Mesodermal cell (in vitro differentiated cells): ENCODE measurements around the gene EDAR.

ENCODE experiments used
- H3K27ac ChIP-seq: 2 replicates; pipeline ENCODE4 v1.7.0; 2013; ENCODE audit warnings: mild to moderate bottlenecking, low read depth, low read length, moderate library complexity; ENCODE audit not compliant: severe bottlenecking
- H3K36me3 ChIP-seq: 2 replicates; pipeline ENCODE4 v1.7.1; 2013; ENCODE audit warnings: mild to moderate bottlenecking, low read length, moderate library complexity; ENCODE audit not compliant: control insufficient read depth, insufficient read depth
- H3K4me1 ChIP-seq: one replicate; pipeline ENCODE4 v1.7.1; 2013; ENCODE audit warnings: mild to moderate bottlenecking, low read length; ENCODE audit not compliant: insufficient read depth, control insufficient read depth, poor library complexity, severe bottlenecking
- H3K4me3 ChIP-seq: 2 replicates; pipeline ENCODE4 v1.7.0; 2013; ENCODE audit warnings: low read length, control low read depth, mild to moderate bottlenecking; ENCODE audit not compliant: insufficient read depth, poor library complexity, severe bottlenecking; ENCODE audit errors: extremely low read depth
- H3K9me3 ChIP-seq: 2 replicates; pipeline ENCODE4 v1.7.1; 2013; ENCODE audit warnings: mild to moderate bottlenecking, low read length, moderate library complexity; ENCODE audit not compliant: control insufficient read depth
- WGBS, 2 experiments: methylation state at CpG; one replicate each; pipeline ENCODE4 v1.1.5; 2013; ENCODE audit warnings: missing lambda C conversion rate in 2 of 2; ENCODE audit not compliant: insufficient coverage in 2 of 2; 5-methylcytosine and 5-hydroxymethylcytosine counted together

EDAR gene

GRCh38 chr2:108931372-108931771 is 57.6 kb downstream of the EDAR start:
- no peaks in the 10 kb centered on the region for H3K9me3 ChIP-seq
- H3K4me1 ChIP-seq, result no peaks in the 10 kb centered on the region
- H3K27ac ChIP-seq, result no peak overlapping the region
- no CpG with 5 or more reads among the region's 1 CpG for WGBS, 2 experiments
- H3K4me3 ChIP-seq, result no peak overlapping the region
- no peaks in the 10 kb centered on the region for H3K36me3 ChIP-seq

GRCh38 chr2:108929807-108930425 is 59.1 kb downstream of the EDAR start:
- WGBS, 2 experiments, result 96 to 97% methylated on average over 13 to 17 of the region's 17 CpGs
- Histone ChIP-seq H3K9me3 (no peaks in the 10 kb centered on the region), H3K4me1 (no peaks in the 10 kb centered on the region), H3K36me3 (no peaks in the 10 kb centered on the region), H3K27ac (no peak overlapping the region), H3K4me3 (no peak overlapping the region)

GRCh38 chr2:108928660-108929377 is 60.2 kb downstream of the EDAR start:
- Histone ChIP-seq H3K27ac (no peak overlapping the region), H3K4me3 (no peak overlapping the region), H3K4me1 (no peaks in the 10 kb centered on the region), H3K36me3 (no peaks in the 10 kb centered on the region), H3K9me3 (no peaks in the 10 kb centered on the region)
- 91 to 93% methylated on average over 13 to 16 of the region's 17 CpGs for WGBS, 2 experiments

- no peaks in the 10 kb centered on the region for H3K9me3 ChIP-seq
- H3K4me1 ChIP-seq, result no peaks in the 10 kb centered on the region
- H3K4me3 ChIP-seq, result no peak overlapping the region
- no peak overlapping the region for H3K27ac ChIP-seq
- 69 to 74% methylated on average over 8 of the region's 8 CpGs for WGBS, 2 experiments
- no peaks in the 10 kb centered on the region for H3K36me3 ChIP-seq
Observed at GRCh38 chr2:108927936-108928659, 60.9 kb downstream of the EDAR start.

- H3K9me3 ChIP-seq, result no peaks in the 10 kb centered on the region
- no peaks in the 10 kb centered on the region for H3K36me3 ChIP-seq
- no peaks in the 10 kb centered on the region for H3K4me1 ChIP-seq
- H3K4me3 ChIP-seq, result no peak overlapping the region
- 76 to 90% methylated on average over 7 of the region's 7 CpGs for WGBS, 2 experiments
- no peak overlapping the region for H3K27ac ChIP-seq
Observed at GRCh38 chr2:108927405-108927804, 61.6 kb downstream of the EDAR start.

- no peaks in the 10 kb centered on the region for H3K9me3 ChIP-seq
- 85 to 90% methylated on average over 16 to 20 of the region's 20 CpGs for WGBS, 2 experiments
- no peak overlapping the region for H3K4me3 ChIP-seq
- no peak overlapping the region for H3K27ac ChIP-seq
- no peaks in the 10 kb centered on the region for H3K4me1 ChIP-seq
- no peaks in the 10 kb centered on the region for H3K36me3 ChIP-seq
Observed at GRCh38 chr2:108926561-108927380, 62.2 kb downstream of the EDAR start.

GRCh38 chr2:108925735-108926134 is 63.3 kb downstream of the EDAR start:
- Histone ChIP-seq H3K4me3 (no peak overlapping the region), H3K27ac (no peak overlapping the region), H3K36me3 (no peaks in the 10 kb centered on the region), H3K4me1 (no peaks in the 10 kb centered on the region), H3K9me3 (no peaks in the 10 kb centered on the region)
- 86 to 94% methylated on average over 6 to 8 of the region's 8 CpGs for WGBS, 2 experiments

GRCh38 chr2:108925286-108925685 is 63.7 kb downstream of the EDAR start:
- Histone ChIP-seq H3K36me3 (no peaks in the 10 kb centered on the region), H3K27ac (no peak overlapping the region), H3K4me1 (no peaks in the 10 kb centered on the region), H3K9me3 (no peaks in the 10 kb centered on the region), H3K4me3 (no peak overlapping the region)
- 85 to 100% methylated on average over 2 to 5 of the region's 6 CpGs for WGBS, 2 experiments

- no peak overlapping the region for H3K27ac ChIP-seq
- H3K9me3 ChIP-seq, result no peaks in the 10 kb centered on the region
- 91% methylated on average over 9 to 13 of the region's 14 CpGs for WGBS, 2 experiments
- H3K4me1 ChIP-seq, result no peaks in the 10 kb centered on the region
- no peaks in the 10 kb centered on the region for H3K36me3 ChIP-seq
- no peak overlapping the region for H3K4me3 ChIP-seq
Observed at GRCh38 chr2:108924580-108925251, 64.3 kb downstream of the EDAR start.
